ENCODE data around the gene RAPGEF4.

DNA sequence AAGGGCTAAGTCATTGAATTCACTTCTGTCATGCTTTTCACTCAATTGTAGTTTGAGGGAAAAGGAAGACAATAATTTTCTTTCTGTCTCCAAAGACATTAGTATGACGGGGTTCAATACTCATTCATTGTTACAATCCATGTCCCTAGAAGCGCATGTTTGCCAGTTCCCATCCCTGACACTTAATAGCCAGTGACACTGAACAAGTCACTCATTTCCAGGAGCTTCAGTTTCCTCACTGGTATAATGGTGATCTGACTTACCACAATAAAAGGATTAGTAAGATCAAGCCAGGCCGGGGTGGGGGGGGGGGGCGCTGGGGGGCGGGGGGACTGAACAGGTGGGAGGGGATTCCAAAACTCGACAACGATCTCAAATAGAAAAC lies 195.2 kb downstream of the RAPGEF4 start:
- no peak for TF ChIP-seq MYBL2 (CRISPR knock-in tag; IDR thresholded peaks at IDR 0.05)
- no peak for TF ChIP-seq JUN (CRISPR knock-in tag; IDR thresholded peaks at IDR 0.05)
- TF ChIP-seq, protein P1, sequence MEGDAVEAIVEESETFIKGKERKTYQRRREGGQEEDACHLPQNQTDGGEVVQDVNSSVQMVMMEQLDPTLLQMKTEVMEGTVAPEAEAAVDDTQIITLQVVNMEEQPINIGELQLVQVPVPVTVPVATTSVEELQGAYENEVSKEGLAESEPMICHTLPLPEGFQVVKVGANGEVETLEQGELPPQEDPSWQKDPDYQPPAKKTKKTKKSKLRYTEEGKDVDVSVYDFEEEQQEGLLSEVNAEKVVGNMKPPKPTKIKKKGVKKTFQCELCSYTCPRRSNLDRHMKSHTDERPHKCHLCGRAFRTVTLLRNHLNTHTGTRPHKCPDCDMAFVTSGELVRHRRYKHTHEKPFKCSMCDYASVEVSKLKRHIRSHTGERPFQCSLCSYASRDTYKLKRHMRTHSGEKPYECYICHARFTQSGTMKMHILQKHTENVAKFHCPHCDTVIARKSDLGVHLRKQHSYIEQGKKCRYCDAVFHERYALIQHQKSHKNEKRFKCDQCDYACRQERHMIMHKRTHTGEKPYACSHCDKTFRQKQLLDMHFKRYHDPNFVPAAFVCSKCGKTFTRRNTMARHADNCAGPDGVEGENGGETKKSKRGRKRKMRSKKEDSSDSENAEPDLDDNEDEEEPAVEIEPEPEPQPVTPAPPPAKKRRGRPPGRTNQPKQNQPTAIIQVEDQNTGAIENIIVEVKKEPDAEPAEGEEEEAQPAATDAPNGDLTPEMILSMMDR (IDR thresholded peaks at IDR 0.05), result no peak
- TF ChIP-seq CREM (CRISPR knock-in tag; IDR thresholded peaks at IDR 0.05), result no peak
- TF ChIP-seq, protein P2, sequence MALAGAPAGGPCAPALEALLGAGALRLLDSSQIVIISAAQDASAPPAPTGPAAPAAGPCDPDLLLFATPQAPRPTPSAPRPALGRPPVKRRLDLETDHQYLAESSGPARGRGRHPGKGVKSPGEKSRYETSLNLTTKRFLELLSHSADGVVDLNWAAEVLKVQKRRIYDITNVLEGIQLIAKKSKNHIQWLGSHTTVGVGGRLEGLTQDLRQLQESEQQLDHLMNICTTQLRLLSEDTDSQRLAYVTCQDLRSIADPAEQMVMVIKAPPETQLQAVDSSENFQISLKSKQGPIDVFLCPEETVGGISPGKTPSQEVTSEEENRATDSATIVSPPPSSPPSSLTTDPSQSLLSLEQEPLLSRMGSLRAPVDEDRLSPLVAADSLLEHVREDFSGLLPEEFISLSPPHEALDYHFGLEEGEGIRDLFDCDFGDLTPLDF (CRISPR knock-in tag; IDR thresholded peaks at IDR 0.05), result no peak
- TF ChIP-seq FOXJ3 (CRISPR knock-in tag; IDR thresholded peaks at IDR 0.05; ENCODE audit: borderline replicate concordance), result no peak
- TF ChIP-seq TEAD4 (CRISPR knock-in tag; IDR thresholded peaks at IDR 0.05), result no peak
- TF ChIP-seq, protein P3, sequence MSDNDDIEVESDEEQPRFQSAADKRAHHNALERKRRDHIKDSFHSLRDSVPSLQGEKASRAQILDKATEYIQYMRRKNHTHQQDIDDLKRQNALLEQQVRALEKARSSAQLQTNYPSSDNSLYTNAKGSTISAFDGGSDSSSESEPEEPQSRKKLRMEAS (CRISPR knock-in tag; IDR thresholded peaks at IDR 0.05), result no peak
